SU-DHL-6 (cell line): Measurements from ENCODE around the gene SLC9A7.

Source experiments
- CTCF ChIP-seq: fragments of 200-600 bp; sonication (generic); IDR thresholded peaks from one replicate; pipeline ENCODE4 v1.5.1; 2017; ENCODE audit warnings: antibody characterized with exemption, mild to moderate bottlenecking, low read length, moderate library complexity; ENCODE audit not compliant: insufficient read depth, poor library complexity, severe bottlenecking
- EZH2phosphoT487 ChIP-seq: fragments of 200-600 bp; sonication (generic), shearing (Covaris generic); conservative IDR thresholded peaks from 2 replicates; pipeline ENCODE4 v1.6.1; 2018; ENCODE audit warnings: mild to moderate bottlenecking, antibody characterized with exemption, low read length, moderate library complexity, mixed read lengths

DNA sequence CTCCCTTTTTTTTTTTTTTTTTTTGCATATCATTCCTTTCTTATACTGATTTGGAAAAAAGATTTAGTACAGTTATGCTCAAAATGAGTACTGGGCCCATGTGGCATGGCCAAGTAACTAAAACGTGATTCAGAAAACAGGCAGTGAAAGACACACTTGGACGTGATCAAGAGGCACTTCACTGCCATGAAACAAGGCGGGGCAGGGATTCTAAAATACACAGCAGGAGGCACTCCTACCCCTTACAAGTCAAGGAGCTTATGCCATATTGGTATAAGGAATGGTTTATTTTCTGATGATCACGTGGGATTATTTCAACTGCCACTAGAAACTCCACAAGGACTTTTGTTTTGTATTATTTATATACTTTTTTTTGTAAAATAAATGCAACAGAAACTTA, 113.3 kb downstream of the SLC9A7 start:
- TF ChIP-seq CTCF, result no peak
- no peak for TF ChIP-seq EZH2phosphoT487
